K562 (cell line): ENCODE measurements around the gene PLD1. TPM values are rescaled to one million over a fixed set of nuclear protein-coding genes. Genes with fewer than 3 reads are reported as not detected.
A peak's percentile ranks its signal among the peaks of the same experiment; 100 is the strongest.

ENCODE experiments used
- ATAC-seq: fragments of 200-7000 bp; cut with Tn5 transposase; 3 replicates; pipeline ENCODE4 v1.9.1; 2020; ENCODE audit warnings: moderate library complexity
- BruUV-seq: library from RNA; stranded (reverse); fragments of 400-500 nt; replicated peaks from 2 replicates; lab custom pipeline; 2021; lab: Mats Ljungman, UMichigan
- CTCF ChIA-PET: fragments of 300-600 bp; formaldehyde crosslinking; extraction: SDS; loops from one replicate; lab custom pipeline; 2021; ENCODE audit warnings: low intra/inter-chr PET ratio; lab: Yijun Ruan, JAX
- POLR2A ChIA-PET: fragments of 300-600, 350-650 bp; sonication (Branson Sonifier 250); formaldehyde crosslinking; extraction: SDS; loops from one replicate; lab custom pipeline; 2021; ENCODE audit warnings: antibody characterized with exemption, inconsistent platforms; lab: Yijun Ruan, JAX
- DNase-seq, 4 experiments: peaks; one replicate each; pipeline versions ENCODE4 v3.0.0 to v3.0.0-alpha.2; 2011 to 2018; ENCODE audit warnings: low spot score in 3 of 4, mixed read lengths in 3 of 4; ENCODE audit errors: extremely low read depth in 1 of 4
- FAIRE-seq: peaks from 2 replicates; lab custom pipeline; 2011; peaks lifted over from hg19 to GRCh38; lab: Jason Lieb, UNC
- H2AFZ ChIP-seq: 2 replicates; pipeline ENCODE4 v1.6.0; 2011; ENCODE audit warnings: low read depth, low read length, control low read depth, inconsistent platforms
- H3K27ac ChIP-seq: fragments of 200-600 bp; 3 replicates; pipeline ENCODE4 v1.8.0; 2011; ENCODE audit warnings: low read depth, mild to moderate bottlenecking, control low read depth, inconsistent platforms, low read length, moderate library complexity, mixed read lengths; ENCODE audit errors: extremely low read depth
- H3K27me3 ChIP-seq, 2 experiments: fragments of 300-600 bp in 1 of 2; 2 replicates in 1 of 2; 3 replicates in 1 of 2; pipeline versions ENCODE4 v1.6.0 to v1.8.0; 2011; ENCODE audit warnings: inconsistent platforms in 2 of 2, low read length in 2 of 2, mild to moderate bottlenecking in 1 of 2, mixed read lengths in 1 of 2, moderate library complexity in 1 of 2; ENCODE audit not compliant: control insufficient read depth in 2 of 2, insufficient read depth in 2 of 2
- H3K36me3 ChIP-seq: fragments of 300-600 bp; 3 replicates; pipeline ENCODE4 v1.8.0; 2011; ENCODE audit warnings: mild to moderate bottlenecking, low read length, inconsistent platforms; ENCODE audit not compliant: control insufficient read depth, insufficient read depth
- H3K4me1 ChIP-seq, 2 experiments: fragments of 200-600 bp in 1 of 2; replicated peaks in 1 of 2; 2 replicates in 1 of 2; 3 replicates in 1 of 2; pipeline versions ENCODE4 v1.5.1 to v1.8.0; 2011; ENCODE audit warnings: inconsistent platforms in 2 of 2, low read length in 2 of 2, mild to moderate bottlenecking in 1 of 2, mixed read lengths in 1 of 2, moderate library complexity in 1 of 2; ENCODE audit not compliant: control insufficient read depth in 2 of 2, insufficient read depth in 2 of 2
- H3K4me2 ChIP-seq: 2 replicates; pipeline ENCODE4 v1.6.1; 2011; ENCODE audit warnings: low read length, control low read depth, inconsistent platforms, mixed read lengths; ENCODE audit not compliant: insufficient read depth
- H3K4me3 ChIP-seq: fragments of 200-600 bp; sonication (generic), shearing (Covaris generic); 2 replicates; pipeline ENCODE4 v1.5.1; 2016; ENCODE audit warnings: control low read depth, inconsistent platforms
- H3K79me2 ChIP-seq: fragments of 200-600 bp; 3 replicates; pipeline ENCODE4 v1.8.0; 2011; ENCODE audit warnings: low read length, inconsistent platforms; ENCODE audit not compliant: control insufficient read depth, insufficient read depth
- H3K9ac ChIP-seq, 2 experiments: 2 replicates each; pipeline versions ENCODE4 v1.6.0 to v1.6.1; 2011; ENCODE audit warnings: low read depth in 2 of 2, low read length in 2 of 2, control low read depth in 1 of 2, inconsistent platforms in 1 of 2, mild to moderate bottlenecking in 1 of 2, mixed read lengths in 1 of 2; ENCODE audit not compliant: insufficient read depth in 1 of 2
- H3K9me1 ChIP-seq: one replicate; pipeline ENCODE4 v1.6.0; 2011; ENCODE audit warnings: inconsistent platforms, mild to moderate bottlenecking, low read length, moderate library complexity; ENCODE audit not compliant: control insufficient read depth, insufficient read depth
- H3K9me3 ChIP-seq: replicated peaks from 2 replicates; pipeline ENCODE4 v1.5.1; 2011; ENCODE audit warnings: low read depth, low read length, inconsistent platforms; ENCODE audit not compliant: control insufficient read depth, insufficient read depth
- H4K20me1 ChIP-seq: replicated peaks from 2 replicates; pipeline ENCODE4 v1.6.1; 2011; ENCODE audit warnings: low read length, inconsistent platforms, mixed read lengths; ENCODE audit not compliant: control insufficient read depth, insufficient read depth
- JUNB ChIP-seq: fragments of 450-650 bp; formaldehyde crosslinking; conservative IDR thresholded peaks from 2 replicates; pipeline ENCODE4 v1.4.0; 2020; ENCODE audit warnings: mild to moderate bottlenecking
- PTBP1 ChIP-seq: fragments of 200-400 bp; formaldehyde crosslinking; IDR thresholded peaks from 2 replicates; pipeline ENCODE4 v1.6.1; 2017; ENCODE audit warnings: low read depth, low read length
- ZNF121 ChIP-seq: sonication (generic); formaldehyde crosslinking; conservative IDR thresholded peaks from 2 replicates; pipeline ENCODE4 v1.8.0; 2022; ENCODE audit warnings: missing genetic modification reagents
- WGBS: fragments of 100-300 bp; shearing (Covaris generic); methylation state at CpG from one replicate; pipeline ENCODE4 v1.1.6; 2016; ENCODE audit warnings: low coverage, mixed read lengths; ENCODE audit not compliant: insufficient coverage; ENCODE audit errors: missing lambda C conversion rate; 5-methylcytosine and 5-hydroxymethylcytosine counted together
- in situ Hi-C: fragments of 300-500 bp; cut with MboI; formaldehyde crosslinking; loops from 4 replicates; pipeline ENCODE4 v1.15.0; 2018; ENCODE audit warnings: inconsistent platforms, mixed read lengths
- intact Hi-C: fragments of 100-400 bp; cut with micrococcal nuclease; formaldehyde crosslinking; loops from 2 replicates; pipeline ENCODE4 v1.14.2; 2022
- polyA plus RNA-seq, 8 experiments: library from polyadenylated mRNA; depleted of rRNA in 4 of 8; stranded (reverse) in 5 of 8; unstranded in 3 of 8; fragments of >200 nt; fragmentation: Nextera tagmentation in 2 of 8; fragmentation: Illumina TruSeq in 1 of 8; extraction: Ambion mirVana in 2 of 8; extraction: Trizol in 1 of 8; gene quantifications; 2 replicates each; pipeline versions ENCODE4 v1.2.1 to v1.2.3, GENCODE V29; 2011 to 2014; ENCODE audit warnings: inconsistent platforms in 1 of 8, missing spikeins in 1 of 8
- total RNA-seq, 7 experiments: library from RNA; depleted of rRNA in 6 of 7; stranded (reverse); fragments of >200 nt in 6 of 7; fragmentation: Illumina TruSeq in 2 of 7; extraction: Trizol in 2 of 7; gene quantifications; 2 replicates each; pipeline versions ENCODE4 v1.2.1 to v1.2.3, GENCODE V29; 2011 to 2021; ENCODE audit warnings: low replicate concordance in 1 of 7
- TF ChIP-seq, protein P1 (sequence below), 2 experiments: fragments of 450-650 bp in 1 of 2; IDR thresholded peaks; 2 replicates each; pipeline ENCODE4 v1.6.1; 2011 to 2017; ENCODE audit warnings: low read depth in 2 of 2, antibody characterized with exemption in 1 of 2, borderline replicate concordance in 1 of 2, low read length in 1 of 2, mild to moderate bottlenecking in 1 of 2, mixed read lengths in 1 of 2; ENCODE audit not compliant: control insufficient read depth in 1 of 2

PLD1 gene
- total and polyA plus RNA-seq, 9 of the 15 experiments (the other 6 are each of a cell fraction or from before 2014, with no cell fraction given): 8.4 to 26.1 (median 18.6) TPM

DNA sequence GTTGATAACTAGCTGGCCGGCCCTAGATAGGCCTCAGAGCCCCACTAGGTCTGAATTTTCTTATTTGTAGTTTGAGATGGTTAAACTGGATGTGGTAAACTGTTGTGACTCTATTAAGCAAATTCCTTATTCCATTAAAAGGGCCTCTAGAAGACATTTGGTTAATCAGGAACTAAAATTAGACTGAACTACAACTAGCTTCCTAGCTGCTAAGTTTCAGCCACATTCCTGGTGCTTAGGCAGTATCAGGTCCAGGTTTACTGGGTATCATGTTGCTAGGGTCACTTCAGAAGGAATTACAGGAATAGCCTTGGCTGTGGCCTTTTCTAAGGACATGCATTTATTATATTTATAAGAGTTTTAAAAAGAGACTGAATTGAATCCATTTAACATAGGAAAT, 136.3 kb downstream of the PLD1 start (continued):
- TF ChIP-seq, protein P1, sequence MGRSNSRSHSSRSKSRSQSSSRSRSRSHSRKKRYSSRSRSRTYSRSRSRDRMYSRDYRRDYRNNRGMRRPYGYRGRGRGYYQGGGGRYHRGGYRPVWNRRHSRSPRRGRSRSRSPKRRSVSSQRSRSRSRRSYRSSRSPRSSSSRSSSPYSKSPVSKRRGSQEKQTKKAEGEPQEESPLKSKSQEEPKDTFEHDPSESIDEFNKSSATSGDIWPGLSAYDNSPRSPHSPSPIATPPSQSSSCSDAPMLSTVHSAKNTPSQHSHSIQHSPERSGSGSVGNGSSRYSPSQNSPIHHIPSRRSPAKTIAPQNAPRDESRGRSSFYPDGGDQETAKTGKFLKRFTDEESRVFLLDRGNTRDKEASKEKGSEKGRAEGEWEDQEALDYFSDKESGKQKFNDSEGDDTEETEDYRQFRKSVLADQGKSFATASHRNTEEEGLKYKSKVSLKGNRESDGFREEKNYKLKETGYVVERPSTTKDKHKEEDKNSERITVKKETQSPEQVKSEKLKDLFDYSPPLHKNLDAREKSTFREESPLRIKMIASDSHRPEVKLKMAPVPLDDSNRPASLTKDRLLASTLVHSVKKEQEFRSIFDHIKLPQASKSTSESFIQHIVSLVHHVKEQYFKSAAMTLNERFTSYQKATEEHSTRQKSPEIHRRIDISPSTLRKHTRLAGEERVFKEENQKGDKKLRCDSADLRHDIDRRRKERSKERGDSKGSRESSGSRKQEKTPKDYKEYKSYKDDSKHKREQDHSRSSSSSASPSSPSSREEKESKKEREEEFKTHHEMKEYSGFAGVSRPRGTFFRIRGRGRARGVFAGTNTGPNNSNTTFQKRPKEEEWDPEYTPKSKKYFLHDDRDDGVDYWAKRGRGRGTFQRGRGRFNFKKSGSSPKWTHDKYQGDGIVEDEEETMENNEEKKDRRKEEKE (IDR thresholded peaks at IDR 0.05; ENCODE audit: borderline replicate concordance in 1 of 2, control insufficient read depth in 1 of 2, low read depth in 2 of 2, low read length in 1 of 2): no peak
- TF ChIP-seq JUNB: no peak

DNA sequence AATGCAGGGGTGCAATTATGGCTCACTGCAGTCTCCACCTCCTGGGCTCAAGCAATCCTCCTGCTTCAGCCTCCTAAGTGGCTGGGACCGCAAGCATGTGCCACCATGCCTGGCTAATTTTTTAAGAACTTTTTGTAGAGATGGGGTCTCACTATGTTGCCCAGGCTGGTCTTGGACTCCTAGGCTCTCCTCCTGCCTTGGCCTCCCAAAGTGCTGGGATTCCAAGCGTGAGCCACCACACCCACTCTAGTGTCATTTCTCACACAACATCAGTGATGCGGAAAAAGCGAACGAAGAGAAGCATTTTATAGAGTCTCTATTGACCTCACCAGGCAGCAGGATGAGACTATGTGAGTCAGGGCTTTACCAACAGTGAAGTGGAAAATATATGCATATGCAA, 137.7 kb downstream of the PLD1 start:
- FAIRE-seq (no peak), ATAC-seq (no peak), DNase-seq (no peak)
- in situ Hi-C loops (no loop called here), intact Hi-C loops (no loop called here)
- no TSS peak for BruUV-seq
- Histone ChIP-seq H3K9me3 (no peaks in the 10 kb centered on the region), H3K79me2 (no peaks in the 10 kb centered on the region), H3K9ac (no peak overlapping the region), H3K9me1 (no peaks in the 10 kb centered on the region), H3K4me1 (no peaks in the 10 kb centered on the region), H4K20me1 (no peaks in the 10 kb centered on the region), H3K27ac (no peak overlapping the region), H3K36me3 (no peaks in the 10 kb centered on the region), H3K27me3 (no peaks in the 10 kb centered on the region), H3K4me3 (no peak overlapping the region), H2AFZ (no peak overlapping the region), H3K4me2 (no peak overlapping the region)
- no peak for TF ChIP-seq PTBP1
- TF ChIP-seq ZNF121: peak; percentile 38; the same call in 1 of the 2 replicates
- POLR2A ChIA-PET: no interaction called here
- 98% methylated on average over 5 of the region's 5 CpGs for WGBS
- CTCF ChIA-PET: interaction anchor here (0.7 kb wide), 1 partner anchor 108 kb away, joined by 3 read pairs; no protein-coding TSS in a partner anchor
